GM12878 (cell line): Measurements from ENCODE around the gene BRCA1. TPM values are rescaled to one million over a fixed set of nuclear protein-coding genes. Genes with fewer than 3 reads are reported as not detected.
A peak's percentile ranks its signal among the peaks of the same experiment; 100 is the strongest.

Experiments used
- ATAC-seq: fragments of 200-7000 bp; cut with Tn5 transposase; 3 replicates; pipeline ENCODE4 v1.9.1; 2020; ENCODE audit warnings: mild to moderate bottlenecking, moderate library complexity
- BruUV-seq: library from RNA; stranded (reverse); fragments of 400-500 nt; replicated peaks from 2 replicates; lab custom pipeline; 2021; lab: Mats Ljungman, UMichigan
- CTCF ChIA-PET: fragments of 300-600 bp; sonication (Branson Sonifier 250); formaldehyde crosslinking; extraction: SDS; loops from one replicate; lab custom pipeline; 2021; ENCODE audit warnings: inconsistent platforms; lab: Yijun Ruan, JAX
- POLR2A ChIA-PET: fragments of 350-600 bp; formaldehyde crosslinking; extraction: SDS; loops from one replicate; lab custom pipeline; 2021; ENCODE audit warnings: inconsistent platforms; lab: Charles Lee
- RAD21 ChIA-PET: fragments of 300-600 bp; sonication (Branson Sonifier 250); formaldehyde crosslinking; loops from one replicate; lab custom pipeline; 2023; ENCODE audit warnings: antibody characterized with exemption; ENCODE audit not compliant: unreplicated experiment; lab: Charles Lee
- SMC1A ChIA-PET: fragments of 300-600 bp; sonication (Branson Sonifier 250); formaldehyde crosslinking; loops from one replicate; lab custom pipeline; 2023; ENCODE audit not compliant: unreplicated experiment, uncharacterized antibody; lab: Charles Lee
- DNase-seq: peaks from one replicate; pipeline ENCODE4 v3.0.0-alpha.2; 2011; ENCODE audit warnings: low read depth, low spot score
- FAIRE-seq: peaks from 3 replicates; lab custom pipeline; 2011; peaks lifted over from hg19 to GRCh38; lab: Jason Lieb, UNC
- H2AFZ ChIP-seq: 2 replicates; pipeline ENCODE4 v1.6.0; 2011; ENCODE audit warnings: low read depth, low read length, control low read depth; ENCODE audit not compliant: control insufficient read depth
- H3K27ac ChIP-seq: 2 replicates; pipeline ENCODE4 v1.5.1; 2011; ENCODE audit warnings: control low read depth; ENCODE audit not compliant: control insufficient read depth, insufficient read depth
- H3K27me3 ChIP-seq, 2 experiments: replicated peaks in 1 of 2; 2 replicates each; pipeline versions ENCODE4 v1.6.0 to v1.6.1; 2011; ENCODE audit warnings: low read length in 1 of 2; ENCODE audit not compliant: control insufficient read depth in 2 of 2, insufficient read depth in 2 of 2
- H3K36me3 ChIP-seq, 2 experiments: 2 replicates each; pipeline ENCODE4 v1.5.1; 2011; ENCODE audit warnings: low read length in 1 of 2; ENCODE audit not compliant: control insufficient read depth in 2 of 2, insufficient read depth in 2 of 2
- H3K4me1 ChIP-seq: 2 replicates; pipeline ENCODE4 v1.6.1; 2011; ENCODE audit warnings: mild to moderate bottlenecking, low read length, moderate library complexity, mixed read lengths; ENCODE audit not compliant: control insufficient read depth, insufficient read depth
- H3K4me2 ChIP-seq: 2 replicates; pipeline ENCODE4 v1.6.0; 2011; ENCODE audit warnings: control low read depth; ENCODE audit not compliant: control insufficient read depth, insufficient read depth
- H3K4me3 ChIP-seq: fragments of 200-600 bp; sonication (generic); 2 replicates; pipeline ENCODE4 v1.5.1; 2016
- H3K79me2 ChIP-seq: 2 replicates; pipeline ENCODE4 v1.6.0; 2011; ENCODE audit warnings: low read length; ENCODE audit not compliant: control insufficient read depth, insufficient read depth
- H3K9ac ChIP-seq: 2 replicates; pipeline ENCODE4 v1.8.0; 2011; ENCODE audit warnings: low read length, control low read depth, mixed read lengths; ENCODE audit not compliant: control insufficient read depth, insufficient read depth
- H3K9me3 ChIP-seq: replicated peaks from 3 replicates; pipeline ENCODE4 v1.5.1; 2011; ENCODE audit warnings: mild to moderate bottlenecking, low read length; ENCODE audit not compliant: control insufficient read depth, insufficient read depth
- H4K20me1 ChIP-seq: 2 replicates; pipeline ENCODE4 v1.6.0; 2011; ENCODE audit not compliant: control insufficient read depth, insufficient read depth
- MLLT1 ChIP-seq: fragments of 450-650 bp; IDR thresholded peaks from 2 replicates; pipeline ENCODE4 v1.6.1; 2016; ENCODE audit warnings: mild to moderate bottlenecking
- SMAD5 ChIP-seq: IDR thresholded peaks from 2 replicates; pipeline ENCODE4 v1.6.1; 2016; ENCODE audit warnings: antibody characterized with exemption, low read depth
- WGBS: methylation state at CpG from one replicate; pipeline ENCODE4 v1.1.6; 2016; ENCODE audit warnings: low lambda C conversion rate; ENCODE audit not compliant: insufficient replicate concordance, insufficient coverage; ENCODE audit errors: missing lambda C conversion rate; 5-methylcytosine and 5-hydroxymethylcytosine counted together
- in situ Hi-C: fragments of 300-500 bp; cut with MboI; formaldehyde crosslinking; loops from 9 replicates; pipeline ENCODE4 v1.14.3; 2018; ENCODE audit warnings: mixed read lengths
- intact Hi-C: fragments of 100-400 bp; cut with micrococcal nuclease; formaldehyde crosslinking; loops from one replicate; pipeline ENCODE4 v1.14.2; 2022; ENCODE audit not compliant: unreplicated experiment
- polyA plus RNA-seq, 11 experiments: library from polyadenylated mRNA; depleted of rRNA in 4 of 11; unstranded in 6 of 11; stranded (reverse) in 5 of 11; fragments of >200 nt; fragmentation: Nextera tagmentation in 4 of 11; fragmentation: Illumina TruSeq in 1 of 11; extraction: Ambion mirVana in 4 of 11; extraction: Trizol in 1 of 11; gene quantifications; 1 replicate in 1 of 11; 2 replicates in 10 of 11; pipeline versions ENCODE4 v1.2.1 to v1.2.3, GENCODE V29; 2011 to 2016; ENCODE audit warnings: inconsistent platforms in 2 of 11, missing spikeins in 2 of 11, low read depth in 1 of 11
- total RNA-seq, 4 experiments: library from RNA; depleted of rRNA in 3 of 4; stranded (reverse); fragments of >200 nt in 3 of 4; fragmentation: Illumina TruSeq in 1 of 4; extraction: Trizol in 1 of 4; gene quantifications; 2 replicates each; pipeline versions ENCODE4 v1.2.1 to v1.2.3, GENCODE V29; 2013 to 2021

BRCA1 gene
- total and polyA plus RNA-seq, 10 of the 15 experiments (the other 5 are each of a cell fraction or from before 2014, with no cell fraction given): 16.8 to 71.2 (median 44.2) TPM

GRCh38 chr17:43125967-43126910 lies 1.1 kb upstream of the BRCA1 start:
- no peaks in the 10 kb centered on the region for H3K27me3 ChIP-seq
- peak; percentile 90 for TF ChIP-seq MLLT1
- no peak for TF ChIP-seq SMAD5
- ChIA-PET SMC1A (interaction anchor here (1.0 to 1.5 kb wide), 2 partner anchors 22 to 42 kb away, joined by 3 read pairs; no protein-coding TSS in a partner anchor), CTCF (interaction anchor here (0.7 to 2.0 kb wide), 3 partner anchors 12 to 129 kb away, joined by 3 to 8 read pairs (median 3); partner anchors contain the start of gene RPL27), POLR2A (interaction anchor here (0.6 to 1.0 kb wide), 2 partner anchors 43 to 128 kb away, joined by 3 read pairs; partner anchors contain the start of gene RPL27), RAD21 (no interaction called here)
- DNase-seq: no peak
- peaks cover 5% of the 10 kb centered on the region for H3K4me1 ChIP-seq
- no peaks in the 10 kb centered on the region for H4K20me1 ChIP-seq
- H3K4me2 ChIP-seq: peak overlapping the region; percentile 79
- peak overlapping the region; percentile 85 for H3K9ac ChIP-seq
- in situ Hi-C loops: no loop called here
- 90% methylated on average over 52 of the region's 59 CpGs for WGBS
- H3K36me3 ChIP-seq: no peaks in the 10 kb centered on the region
- H3K79me2 ChIP-seq: peaks cover 28% of the 10 kb centered on the region
- FAIRE-seq: no peak
- BruUV-seq: TSS peak; percentile 95
- H3K27ac ChIP-seq: peak overlapping the region; percentile 78
- no peaks in the 10 kb centered on the region; the same call in 2 of the 3 replicates for H3K9me3 ChIP-seq
- intact Hi-C loops: loop anchor here (1.0 kb wide), 1 partner anchor 45 kb away; the partner anchor contains the start of gene NBR1
- no peak for ATAC-seq
- peak overlapping the region; percentile 95 for H3K4me3 ChIP-seq
- peak overlapping the region; percentile 69 for H2AFZ ChIP-seq
